ENCODE measurements around the gene FMO4. TPM values are rescaled to one million over a fixed set of nuclear protein-coding genes. Genes with fewer than 3 reads are reported as not detected.

FMO4 gene
- total RNA-seq, 6 experiments from 2014 or later, result 12.8 to 32.7 (median 20.0) TPM

- Histone ChIP-seq H3K27ac (no peak overlapping the region), H3K27me3 (no peaks in the 10 kb centered on the region), H3K4me1 (peaks cover 0 to 6% (median 0%) of the 10 kb centered on the region in 4 donors), H3K36me3 (no peaks in the 10 kb centered on the region), H3K9me3 (peaks cover 0 to 5% (median 0%) of the 10 kb centered on the region in 4 donors), H3K4me3 (no peak overlapping the region)
- DNase-seq (no peak), ATAC-seq (no peak)
- TF ChIP-seq CTCF (IDR thresholded peaks at IDR 0.05) (no peak), POLR2A (IDR thresholded peaks at IDR 0.05) (no peak)
- intact Hi-C loops (cut with DNase I), result loop anchor here in 1 of 2 donors (10.0 kb wide), 1 partner anchor 52 kb away; the partner anchor contains the start of gene FMO1
- 71% methylated on average over 2 of the region's 2 CpGs for WGBS (ENCODE audit: insufficient coverage, low coverage, low lambda C conversion rate, missing lambda C conversion rate)
Measured at GRCh38 chr1:171296897-171297296, 17.1 kb upstream of the FMO4 start.

GRCh38 chr1:171298696-171299095 is 15.3 kb upstream of the FMO4 start:
- DNase-seq (no peak), ATAC-seq (no peak)
- Histone ChIP-seq H3K27ac (no peak overlapping the region), H3K27me3 (no peaks in the 10 kb centered on the region), H3K9me3 (peaks cover 0 to 5% (median 0%) of the 10 kb centered on the region in 4 donors), H3K4me3 (no peak overlapping the region), H3K4me1 (no peaks in the 10 kb centered on the region), H3K36me3 (no peaks in the 10 kb centered on the region)
- 78% methylated on average over 4 of the region's 4 CpGs for WGBS (ENCODE audit: insufficient coverage, low coverage, low lambda C conversion rate, missing lambda C conversion rate)
- intact Hi-C loops (cut with DNase I), result loop anchor here in 1 of 2 donors (10.0 kb wide), 1 partner anchor 54 kb away; the partner anchor contains the start of gene FMO1
- TF ChIP-seq CTCF (IDR thresholded peaks at IDR 0.05), result no peak

GRCh38 chr1:171299342-171299741 is 14.6 kb upstream of the FMO4 start:
- TF ChIP-seq POLR2A (IDR thresholded peaks at IDR 0.05) (no peak), CTCF (IDR thresholded peaks at IDR 0.05) (no peak)
- Histone ChIP-seq H3K27ac (no peak overlapping the region), H3K4me1 (no peaks in the 10 kb centered on the region), H3K9me3 (peaks cover 0 to 5% (median 0%) of the 10 kb centered on the region in 4 donors), H3K4me3 (no peak overlapping the region), H3K27me3 (no peaks in the 10 kb centered on the region), H3K36me3 (no peaks in the 10 kb centered on the region)
- intact Hi-C loops (cut with DNase I), result loop anchor here in 1 of 2 donors (10.0 kb wide), 1 partner anchor 55 kb away; the partner anchor contains the start of gene FMO1
- DNase-seq (no peak), ATAC-seq (no peak)
- WGBS (ENCODE audit: insufficient coverage, low coverage, low lambda C conversion rate, missing lambda C conversion rate), result 79% methylated on average over 2 of the region's 2 CpGs

GRCh38 chr1:171300401-171300800 is 13.6 kb upstream of the FMO4 start:
- ATAC-seq (no peak), DNase-seq (no peak)
- no peak overlapping the region for H3K4me3 ChIP-seq
- intact Hi-C loops (cut with DNase I), result loop anchor here in 1 of 2 donors (10.0 kb wide), 1 partner anchor 46 kb away; no protein-coding TSS in a partner anchor
- no peaks in the 10 kb centered on the region for H3K36me3 ChIP-seq
- TF ChIP-seq POLR2A (IDR thresholded peaks at IDR 0.05) (no peak), CTCF (IDR thresholded peaks at IDR 0.05) (no peak)
- H3K27ac ChIP-seq, result no peak overlapping the region
- H3K27me3 ChIP-seq, result no peaks in the 10 kb centered on the region
- H3K9me3 ChIP-seq, result peaks cover 0 to 5% (median 0%) of the 10 kb centered on the region in 4 donors
- WGBS (ENCODE audit: insufficient coverage, low coverage, low lambda C conversion rate, missing lambda C conversion rate), result 80% methylated on average over 1 of the region's 1 CpG
- H3K4me1 ChIP-seq, result no peaks in the 10 kb centered on the region
